Adrenal gland (tissue), 12 donors: ENCODE results near the gene RANGAP1. TPM values are rescaled to one million over a fixed set of nuclear protein-coding genes. Genes with fewer than 3 reads are reported as not detected.

ENCODE experiments used
- DNase-seq, 7 donors: peaks; one replicate each; pipeline ENCODE4 v3.0.0-alpha.2; 2019 to 2020
- H3K27ac ChIP-seq, 5 donors: fragments of 200-600 bp; sonication (generic) in 4 of 5; 1 replicate in 3 of 5; 2 replicates in 2 of 5; pipeline versions ENCODE4 v1.5.1 to v1.8.0; 2016 to 2020; ENCODE audit warnings: mild to moderate bottlenecking in 1 of 5
- H3K27me3 ChIP-seq: fragments of 200-600 bp; 2 replicates; pipeline ENCODE4 v1.8.0; 2021
- H3K36me3 ChIP-seq, 2 donors: fragments of 200-600 bp; replicated peaks in 1 of 2; 1 replicate in 1 of 2; 2 replicates in 1 of 2; pipeline versions ENCODE4 v1.5.1 to v1.8.0; 2018 to 2022
- H3K4me1 ChIP-seq, 2 donors: fragments of 200-600 bp; replicated peaks in 1 of 2; 1 replicate in 1 of 2; 2 replicates in 1 of 2; pipeline versions ENCODE4 v1.5.1 to v1.8.0; 2018 to 2021
- H3K4me3 ChIP-seq, 4 donors: fragments of 200-600 bp; sonication (generic) in 3 of 4; one replicate each; pipeline ENCODE4 v1.5.1; 2016 to 2018
- H3K9me3 ChIP-seq, 3 donors: fragments of 200-600 bp; sonication (generic) in 1 of 3; replicated peaks in 1 of 3; 1 replicate in 2 of 3; 2 replicates in 1 of 3; pipeline versions ENCODE4 v1.5.1 to v1.8.0; 2016 to 2021
- POLR2A ChIP-seq, 2 donors: fragments of 450-650 bp; IDR thresholded peaks; one replicate each; pipeline ENCODE4 v1.6.1; 2017; ENCODE audit warnings: antibody characterized with exemption in 2 of 2, mild to moderate bottlenecking in 2 of 2, moderate library complexity in 1 of 2
- WGBS, 4 donors: extraction: QIAGEN DNeasy Blood & Tissue Kit in 2 of 4; methylation state at CpG; one replicate each; pipeline versions ENCODE4 v1.1.5 to v1.1.7; 2013 to 2017; 5-methylcytosine and 5-hydroxymethylcytosine counted together
- intact Hi-C, 2 donors: fragments of 100-400 bp; cut with DNase I; formaldehyde crosslinking; loops; one replicate each; pipeline versions ENCODE4 v1.14.1 to v1.15.0; 2022 to 2023
- polyA plus RNA-seq, 3 donors: library from polyadenylated mRNA; stranded (reverse); fragments of 200-250 nt in 2 of 3; fragments of 350-450 nt in 1 of 3; fragmentation: Illumina TruSeq in 1 of 3; extraction: RNeasy Lipid Tissue Mini Kit (QIAGEN cat#74804) in 1 of 3; gene quantifications; one replicate each; pipeline ENCODE4 v1.2.3, GENCODE V29; 2013 to 2014
- total RNA-seq, 9 donors: library from RNA; depleted of rRNA in 4 of 9; stranded (reverse); fragments of >200 nt in 4 of 9; fragments of 120-200 nt in 1 of 9; fragmentation: NEBNext Ultra II Directional in 1 of 9; extraction: Animal tissue kit (Norgen Biotek cat#: 25700) in 1 of 9; gene quantifications; one replicate each; pipeline versions ENCODE4 v1.1.0 to v1.2.4, GENCODE V29; 2013 to 2023
- TF ChIP-seq, protein P1 (sequence below), 6 experiments: fragments of 450-650 bp in 4 of 6; fragments of 200-600 bp in 2 of 6; sonication (generic) in 1 of 6; IDR thresholded peaks; 1 replicate in 5 of 6; 2 replicates in 1 of 6; pipeline versions ENCODE4 v1.5.1 to v1.8.0; 2016 to 2021; ENCODE audit warnings: antibody characterized with exemption in 6 of 6, mild to moderate bottlenecking in 2 of 6, moderate library complexity in 1 of 6
- donor health status: healthy with polysubstance abuse.
- donor health status: Bipolar disorder and iron deficiency.
- donor health status: DM: yes; HTN: yes; CAD: no.
- donor health status: DM: no; HTN: no; CAD: no.
- donor health status: DM: no; HTN: no; CAD: no.
- donor health status: DM: yes; HTN: yes; CAD: no.

The RANGAP1 gene
- total and polyA plus RNA-seq, 12 donors, result 56.6 to 134 (median 76.7) TPM

DNA sequence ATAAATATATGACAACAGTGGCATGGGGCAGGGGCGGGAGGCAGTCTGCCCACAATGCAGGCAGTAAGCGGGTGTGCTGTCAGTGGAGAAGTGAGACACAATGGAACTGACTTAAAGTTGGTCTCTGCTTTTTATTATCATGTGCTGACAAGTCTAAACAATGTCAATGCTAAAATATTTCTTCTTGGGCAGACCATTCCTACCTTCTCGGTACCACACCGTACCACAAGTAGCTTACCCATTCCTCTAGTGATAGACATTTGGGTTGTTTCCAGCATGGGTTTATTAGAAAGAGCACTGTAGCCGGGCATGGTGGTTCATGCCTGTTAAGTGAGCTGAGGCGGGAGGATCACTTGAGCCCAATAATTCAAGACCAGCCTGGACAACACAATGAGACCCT lies 42.6 kb downstream of the RANGAP1 start:
- Histone ChIP-seq H3K4me3 (no peak overlapping the region), H3K27ac (no peak overlapping the region), H3K27me3 (no peaks in the 10 kb centered on the region), H3K4me1 (peaks cover 0 to 4% of the 10 kb centered on the region in 2 donors), H3K9me3 (no peaks in the 10 kb centered on the region), H3K36me3 (peaks cover 0 to 24% of the 10 kb centered on the region in 2 donors)
- DNase-seq, result no peak
- WGBS, 4 donors, result 92 to 99% (median 95%) methylated on average over 6 of the region's 6 CpGs
- intact Hi-C loops, result no loop called here
- TF ChIP-seq, protein P1, sequence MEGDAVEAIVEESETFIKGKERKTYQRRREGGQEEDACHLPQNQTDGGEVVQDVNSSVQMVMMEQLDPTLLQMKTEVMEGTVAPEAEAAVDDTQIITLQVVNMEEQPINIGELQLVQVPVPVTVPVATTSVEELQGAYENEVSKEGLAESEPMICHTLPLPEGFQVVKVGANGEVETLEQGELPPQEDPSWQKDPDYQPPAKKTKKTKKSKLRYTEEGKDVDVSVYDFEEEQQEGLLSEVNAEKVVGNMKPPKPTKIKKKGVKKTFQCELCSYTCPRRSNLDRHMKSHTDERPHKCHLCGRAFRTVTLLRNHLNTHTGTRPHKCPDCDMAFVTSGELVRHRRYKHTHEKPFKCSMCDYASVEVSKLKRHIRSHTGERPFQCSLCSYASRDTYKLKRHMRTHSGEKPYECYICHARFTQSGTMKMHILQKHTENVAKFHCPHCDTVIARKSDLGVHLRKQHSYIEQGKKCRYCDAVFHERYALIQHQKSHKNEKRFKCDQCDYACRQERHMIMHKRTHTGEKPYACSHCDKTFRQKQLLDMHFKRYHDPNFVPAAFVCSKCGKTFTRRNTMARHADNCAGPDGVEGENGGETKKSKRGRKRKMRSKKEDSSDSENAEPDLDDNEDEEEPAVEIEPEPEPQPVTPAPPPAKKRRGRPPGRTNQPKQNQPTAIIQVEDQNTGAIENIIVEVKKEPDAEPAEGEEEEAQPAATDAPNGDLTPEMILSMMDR (IDR thresholded peaks at IDR 0.05), result no peak
- TF ChIP-seq POLR2A (IDR thresholded peaks at IDR 0.05), result no peak

DNA sequence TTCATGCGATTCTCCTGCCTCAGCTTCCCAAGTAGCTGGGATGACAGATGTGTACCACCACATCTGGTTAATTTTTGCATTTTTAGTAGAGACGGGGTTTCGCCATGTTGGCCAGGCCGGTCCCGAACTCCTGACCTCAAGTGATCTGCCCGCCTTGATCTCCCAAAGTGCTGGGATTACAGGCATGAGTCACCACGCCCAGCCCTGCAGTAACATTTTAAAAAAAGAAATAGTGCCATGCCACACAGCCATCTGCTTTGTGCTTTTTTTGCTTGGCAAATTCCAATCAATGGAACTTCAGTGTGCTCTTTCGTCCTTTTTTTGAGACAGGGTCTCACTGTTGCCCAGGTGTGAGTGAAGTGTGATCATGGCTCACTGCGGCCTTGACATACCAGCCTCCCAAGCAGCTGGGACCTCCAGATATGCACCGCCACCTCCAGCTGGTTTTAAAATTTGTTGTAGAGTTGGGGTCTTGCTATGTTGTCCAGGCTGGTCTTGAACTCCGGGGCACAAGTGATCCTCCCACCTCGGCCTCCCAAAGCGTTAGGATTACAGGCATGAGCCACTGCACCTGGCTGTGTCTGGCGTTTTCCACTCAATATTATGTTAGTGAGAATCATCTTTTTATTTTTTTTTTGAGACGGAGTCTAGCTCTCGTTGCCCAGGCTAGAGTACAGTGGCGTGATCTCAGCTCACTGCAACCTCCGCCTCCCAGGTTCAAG lies 43.4 kb downstream of the RANGAP1 start:
- no peaks in the 10 kb centered on the region for H3K27me3 ChIP-seq
- intact Hi-C loops, result no loop called here
- H3K4me3 ChIP-seq, result no peak overlapping the region
- 82 to 88% (median 85%) methylated on average over 17 to 18 of the region's 18 CpGs for WGBS, 4 donors
- no peak for TF ChIP-seq POLR2A (IDR thresholded peaks at IDR 0.05)
- TF ChIP-seq, protein P1 (IDR thresholded peaks at IDR 0.05), result no peak
- peaks cover 0 to 4% of the 10 kb centered on the region in 2 donors for H3K4me1 ChIP-seq
- H3K36me3 ChIP-seq, result peaks cover 0 to 17% of the 10 kb centered on the region in 2 donors
- no peak overlapping the region for H3K27ac ChIP-seq
- no peaks in the 10 kb centered on the region for H3K9me3 ChIP-seq
- DNase-seq, result no peak

DNA sequence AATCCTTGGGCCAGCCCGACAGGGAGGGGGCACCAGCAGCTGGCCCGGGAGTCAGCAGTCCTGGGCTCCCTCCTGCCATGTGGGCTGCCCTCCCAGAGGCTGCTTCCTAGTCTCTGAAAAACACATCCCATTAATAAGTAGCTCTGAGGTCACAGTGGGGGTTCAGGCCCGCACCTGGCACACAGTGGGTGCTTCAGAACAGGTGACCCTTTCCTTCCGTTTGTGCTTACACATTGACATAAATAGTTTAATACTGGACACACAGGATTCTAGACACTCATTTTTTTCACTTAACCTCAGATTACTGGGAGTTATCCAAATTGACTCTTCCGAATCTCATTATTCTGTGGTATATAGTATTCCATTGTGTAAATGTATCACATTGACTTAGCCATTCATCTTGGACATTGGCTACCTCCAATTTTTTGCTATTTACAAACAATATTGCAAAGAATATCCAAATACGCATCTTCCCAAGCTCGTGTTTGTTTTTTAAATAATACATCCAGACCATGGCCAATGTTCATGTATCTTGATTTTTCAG lies 44.8 kb downstream of the RANGAP1 start:
- 88 to 97% (median 93%) methylated on average over 5 to 7 of the region's 7 CpGs for WGBS, 4 donors
- H3K9me3 ChIP-seq, result no peaks in the 10 kb centered on the region

More for the DNA sequence above, 44.8 kb downstream of the RANGAP1 start:
- no peak for TF ChIP-seq POLR2A (IDR thresholded peaks at IDR 0.05)
- TF ChIP-seq, protein P1 (IDR thresholded peaks at IDR 0.05), result no peak
- no peak for DNase-seq
- intact Hi-C loops, result no loop called here
- peaks cover 2 to 12% of the 10 kb centered on the region in 2 donors for H3K4me1 ChIP-seq
- peak overlapping the region in 1 of 5 donors; percentile 24 for H3K27ac ChIP-seq
- no peaks in the 10 kb centered on the region for H3K27me3 ChIP-seq
- no peak overlapping the region for H3K4me3 ChIP-seq
- H3K36me3 ChIP-seq, result peaks cover 0 to 7% of the 10 kb centered on the region in 2 donors
